ENCODE measurements around the gene GRM8.
"Not testable (repeated sequence)": the region's sequence is repeated elsewhere in the genome, so short reads cannot be mapped to it uniquely, and the experiment has no call there.

Gene GRM8

DNA sequence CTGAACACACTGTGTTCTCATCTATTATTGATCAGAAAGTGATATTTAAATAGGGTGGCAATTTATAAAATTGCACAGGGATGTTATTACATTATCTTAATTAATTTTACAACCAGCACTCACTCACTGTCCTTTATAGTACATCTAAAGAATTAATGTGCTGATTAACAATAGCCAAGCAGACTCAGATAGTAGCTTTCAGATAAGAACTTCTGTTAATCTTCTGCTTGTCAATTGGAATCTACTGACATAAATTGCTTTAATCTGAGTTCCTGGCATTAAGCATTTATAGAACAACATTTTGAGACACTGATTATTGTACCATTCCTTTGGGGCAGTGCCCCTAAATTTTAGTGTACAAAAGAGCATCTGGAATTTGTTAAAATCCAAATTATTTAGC is 408.9 kb downstream of the GRM8 start:
- DNase-seq (ENCODE audit: low read depth), result no peak
- Histone ChIP-seq H3K27me3 (replicated peaks; ENCODE audit: control insufficient read depth, insufficient read depth, low read length) (no peaks in the 10 kb centered on the region), H3K4me1 (ENCODE audit: control insufficient read depth, insufficient read depth, low read length) (no peaks in the 10 kb centered on the region), H3K4me3 (ENCODE audit: low read length) (no peak overlapping the region), H3K9ac (ENCODE audit: low read length) (no peak overlapping the region), H3K36me3 (ENCODE audit: control insufficient read depth, insufficient read depth, low read length, severe bottlenecking) (no peaks in the 10 kb centered on the region), H3K9me3 (ENCODE audit: control insufficient read depth, low read length) (no peaks in the 10 kb centered on the region)

DNA sequence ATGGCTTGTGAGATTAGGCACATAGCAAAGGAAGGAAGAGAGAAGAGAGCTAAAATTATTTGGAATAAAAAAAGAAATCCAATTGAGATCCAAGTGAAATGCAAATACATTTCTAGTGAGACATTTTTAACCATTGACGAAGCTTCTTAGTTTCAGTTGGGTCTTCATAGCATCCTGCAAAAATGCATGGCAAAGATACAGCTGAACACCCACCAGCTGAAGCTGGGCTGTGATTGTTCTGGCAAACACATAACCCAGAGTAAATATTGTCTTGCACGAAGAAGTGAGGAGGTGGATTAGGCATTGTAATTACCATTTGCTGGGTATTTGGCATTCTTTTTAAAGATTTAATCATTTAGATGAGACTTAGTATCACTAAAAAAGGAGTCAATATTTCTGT is 409.4 kb downstream of the GRM8 start:
- Histone ChIP-seq H3K4me3 (ENCODE audit: low read length) (no peak overlapping the region), H3K27me3 (replicated peaks; ENCODE audit: control insufficient read depth, insufficient read depth, low read length) (no peaks in the 10 kb centered on the region), H3K36me3 (ENCODE audit: control insufficient read depth, insufficient read depth, low read length, severe bottlenecking) (no peaks in the 10 kb centered on the region), H3K4me1 (ENCODE audit: control insufficient read depth, insufficient read depth, low read length) (no peaks in the 10 kb centered on the region), H3K9ac (ENCODE audit: low read length) (no peak overlapping the region), H3K9me3 (ENCODE audit: control insufficient read depth, low read length) (no peaks in the 10 kb centered on the region)
- DNase-seq (ENCODE audit: low read depth), result no peak

DNA sequence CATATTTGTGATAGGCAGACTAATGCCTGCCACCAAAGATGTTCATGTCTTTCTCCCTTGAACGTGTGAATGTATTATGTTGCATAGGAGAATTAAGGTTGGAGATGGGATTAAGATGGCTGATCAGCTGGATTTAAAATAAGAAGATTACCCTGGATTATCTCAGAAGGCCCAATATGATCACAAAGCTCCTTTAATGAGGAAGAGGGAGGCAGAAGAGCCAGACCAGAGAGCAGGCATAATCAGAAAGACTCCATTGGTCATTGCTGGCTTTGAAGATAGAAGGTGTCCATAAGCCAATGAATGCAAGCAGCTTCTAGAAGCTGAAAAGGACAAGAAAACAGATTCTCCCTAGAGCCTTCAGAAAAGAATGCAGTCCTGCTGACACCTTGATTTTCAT is 410.3 kb downstream of the GRM8 start:
- no peaks in the 10 kb centered on the region for H3K9me3 ChIP-seq (ENCODE audit: control insufficient read depth, low read length)
- H3K4me3 ChIP-seq (ENCODE audit: low read length), result no peak overlapping the region
- no peaks in the 10 kb centered on the region for H3K27me3 ChIP-seq (replicated peaks; ENCODE audit: control insufficient read depth, insufficient read depth, low read length)
- no peaks in the 10 kb centered on the region for H3K4me1 ChIP-seq (ENCODE audit: control insufficient read depth, insufficient read depth, low read length)
- H3K9ac ChIP-seq (ENCODE audit: low read length), result no peak overlapping the region
- no peaks in the 10 kb centered on the region for H3K36me3 ChIP-seq (ENCODE audit: control insufficient read depth, insufficient read depth, low read length, severe bottlenecking)
- DNase-seq (ENCODE audit: low read depth), result no peak

DNA sequence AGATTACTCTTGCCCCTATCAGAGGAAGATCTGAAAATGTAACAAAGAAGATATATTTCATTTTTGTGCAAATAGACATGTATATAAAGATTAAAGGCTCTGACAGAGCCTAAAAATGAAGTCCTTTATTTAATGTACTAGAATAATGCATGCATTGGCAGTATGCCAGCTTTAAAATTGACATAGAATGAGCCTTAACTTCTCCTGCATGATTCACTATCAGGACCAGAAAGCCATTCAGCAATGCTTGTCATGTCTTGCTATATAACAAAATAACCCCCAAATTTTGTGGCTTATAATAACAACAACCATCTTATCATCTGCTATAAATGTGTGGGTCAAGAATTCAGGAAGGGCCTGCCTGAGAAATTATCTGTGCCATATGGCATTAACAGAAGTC is 411.9 kb downstream of the GRM8 start:
- no peaks in the 10 kb centered on the region for H3K27me3 ChIP-seq (replicated peaks; ENCODE audit: control insufficient read depth, insufficient read depth, low read length)
- no peak for DNase-seq (ENCODE audit: low read depth)
- H3K4me1 ChIP-seq (ENCODE audit: control insufficient read depth, insufficient read depth, low read length), result no peaks in the 10 kb centered on the region
- H3K9ac ChIP-seq (ENCODE audit: low read length), result no peak overlapping the region
- H3K4me3 ChIP-seq (ENCODE audit: low read length), result no peak overlapping the region
- no peaks in the 10 kb centered on the region for H3K36me3 ChIP-seq (ENCODE audit: control insufficient read depth, insufficient read depth, low read length, severe bottlenecking)
- no peaks in the 10 kb centered on the region for H3K9me3 ChIP-seq (ENCODE audit: control insufficient read depth, low read length)

DNA sequence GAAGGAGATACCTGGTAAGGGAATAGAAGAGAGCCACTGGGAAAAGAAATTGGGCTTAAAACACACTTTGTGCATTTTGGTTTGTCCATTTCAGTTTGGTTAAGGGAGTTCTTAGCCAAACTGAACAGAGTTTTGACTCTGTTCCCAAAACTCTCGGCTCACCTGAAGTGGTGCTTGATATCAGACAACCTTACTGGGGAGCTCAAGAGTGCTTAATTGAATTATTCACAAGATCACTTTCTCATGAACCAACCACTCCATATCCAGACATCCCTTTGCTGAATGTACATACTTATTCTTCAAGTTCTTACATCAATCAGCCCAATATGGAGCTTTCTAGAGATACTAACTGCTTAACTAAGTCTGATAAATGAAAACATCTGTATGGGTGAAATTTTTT is 413.1 kb downstream of the GRM8 start:
- H3K9me3 ChIP-seq (ENCODE audit: control insufficient read depth, low read length), result no peaks in the 10 kb centered on the region
- DNase-seq (ENCODE audit: low read depth), result no peak
- H3K27me3 ChIP-seq (replicated peaks; ENCODE audit: control insufficient read depth, insufficient read depth, low read length), result no peaks in the 10 kb centered on the region
- H3K9ac ChIP-seq (ENCODE audit: low read length), result no peak overlapping the region
- no peaks in the 10 kb centered on the region for H3K4me1 ChIP-seq (ENCODE audit: control insufficient read depth, insufficient read depth, low read length)
- no peak overlapping the region for H3K4me3 ChIP-seq (ENCODE audit: low read length)
- no peaks in the 10 kb centered on the region for H3K36me3 ChIP-seq (ENCODE audit: control insufficient read depth, insufficient read depth, low read length, severe bottlenecking)

DNA sequence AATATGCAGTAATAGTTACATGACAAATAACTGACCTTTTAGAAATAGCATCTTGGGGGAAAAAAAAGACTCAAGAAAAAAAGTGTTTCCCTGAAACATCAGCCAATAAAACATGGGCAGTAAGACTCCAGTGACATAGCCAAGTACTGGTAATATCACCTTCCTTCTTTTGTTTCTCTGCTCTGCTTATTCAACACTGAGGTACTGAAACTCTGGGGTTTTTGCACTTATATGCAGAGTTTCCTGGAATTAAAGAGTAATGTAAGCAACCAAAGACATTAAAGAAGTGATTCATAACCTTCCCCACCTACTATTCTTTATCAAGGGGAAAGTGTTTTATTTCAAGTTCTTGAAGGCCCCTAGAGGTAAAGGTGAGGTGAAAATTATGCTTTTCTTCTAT is 414.5 kb downstream of the GRM8 start:
- Histone ChIP-seq H3K27me3 (replicated peaks; ENCODE audit: control insufficient read depth, insufficient read depth, low read length) (no peaks in the 10 kb centered on the region), H3K9me3 (ENCODE audit: control insufficient read depth, low read length) (no peaks in the 10 kb centered on the region), H3K9ac (ENCODE audit: low read length) (no peak overlapping the region), H3K4me1 (ENCODE audit: control insufficient read depth, insufficient read depth, low read length) (no peaks in the 10 kb centered on the region), H3K36me3 (ENCODE audit: control insufficient read depth, insufficient read depth, low read length, severe bottlenecking) (no peaks in the 10 kb centered on the region), H3K4me3 (ENCODE audit: low read length) (no peak overlapping the region)
- no peak for DNase-seq (ENCODE audit: low read depth)

DNA sequence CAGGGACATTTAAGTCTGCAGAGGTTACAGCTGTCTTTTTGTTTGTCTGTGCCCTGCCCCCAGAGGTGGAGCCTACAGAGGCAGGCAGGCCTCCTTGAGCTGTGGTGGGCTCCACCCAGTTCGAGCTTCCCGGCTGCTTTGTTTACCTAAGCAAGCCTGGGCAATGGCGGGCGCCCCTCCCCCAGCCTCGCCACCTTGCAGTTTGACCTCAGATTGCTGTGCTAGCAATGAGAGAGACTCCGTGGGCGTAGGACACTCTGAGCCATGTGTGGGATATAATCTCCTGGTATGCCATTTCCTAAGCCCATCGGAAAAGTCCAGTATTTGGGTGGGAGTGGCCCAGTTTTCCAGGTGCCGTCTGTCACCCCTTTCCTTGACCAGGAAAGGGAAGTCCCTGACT is 421.5 kb downstream of the GRM8 start:
- not testable (repeated sequence) for H3K9ac ChIP-seq (ENCODE audit: low read length); H3K4me3 ChIP-seq (ENCODE audit: low read length); H3K36me3 ChIP-seq (ENCODE audit: control insufficient read depth, insufficient read depth, low read length, severe bottlenecking); H3K27me3 ChIP-seq (replicated peaks; ENCODE audit: control insufficient read depth, insufficient read depth, low read length); H3K4me1 ChIP-seq (ENCODE audit: control insufficient read depth, insufficient read depth, low read length); DNase-seq (ENCODE audit: low read depth); H3K9me3 ChIP-seq (ENCODE audit: control insufficient read depth, low read length)

DNA sequence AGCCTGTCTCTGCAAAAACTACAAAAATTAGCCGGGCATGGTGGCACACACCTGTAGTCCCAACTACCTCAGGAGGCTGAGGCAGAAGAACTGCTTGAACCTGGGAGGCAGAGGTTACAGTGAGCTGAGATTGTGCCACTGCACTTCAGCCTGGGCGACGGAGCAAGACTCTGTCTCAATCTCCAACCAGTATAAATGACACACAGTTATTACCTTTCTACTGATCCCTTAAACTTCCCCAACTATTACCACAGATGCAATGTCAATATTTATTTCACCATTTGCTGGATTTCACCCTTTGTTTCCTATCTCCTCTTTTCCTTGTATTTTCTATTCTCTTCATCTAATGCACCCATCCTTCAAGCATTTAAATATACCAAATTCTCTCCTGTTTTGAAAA is 431.8 kb downstream of the GRM8 start:
- Histone ChIP-seq H3K27me3 (replicated peaks; ENCODE audit: control insufficient read depth, insufficient read depth, low read length) (no peaks in the 10 kb centered on the region), H3K4me1 (ENCODE audit: control insufficient read depth, insufficient read depth, low read length) (no peaks in the 10 kb centered on the region), H3K9ac (ENCODE audit: low read length) (no peak overlapping the region), H3K4me3 (ENCODE audit: low read length) (no peak overlapping the region), H3K36me3 (ENCODE audit: control insufficient read depth, insufficient read depth, low read length, severe bottlenecking) (no peaks in the 10 kb centered on the region), H3K9me3 (ENCODE audit: control insufficient read depth, low read length) (no peaks in the 10 kb centered on the region)
- no peak for DNase-seq (ENCODE audit: low read depth)

DNA sequence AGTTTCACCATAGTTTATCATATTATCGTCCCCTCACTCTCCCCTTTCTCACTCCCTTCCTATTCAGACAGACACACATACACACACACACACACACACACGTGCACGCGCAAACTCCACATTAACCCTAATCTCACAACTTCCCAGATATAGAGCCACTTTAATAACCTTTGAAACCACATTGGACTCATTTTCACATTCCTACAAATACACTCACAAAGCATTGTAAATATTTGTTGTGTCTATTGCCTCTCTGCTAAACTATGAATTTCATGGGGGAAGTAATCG is 433.6 kb downstream of the GRM8 start:
- DNase-seq (ENCODE audit: low read depth), result no peak
- H3K27me3 ChIP-seq (replicated peaks; ENCODE audit: control insufficient read depth, insufficient read depth, low read length), result no peaks in the 10 kb centered on the region
- H3K9me3 ChIP-seq (ENCODE audit: control insufficient read depth, low read length), result no peaks in the 10 kb centered on the region
- no peak overlapping the region for H3K9ac ChIP-seq (ENCODE audit: low read length)
- no peak overlapping the region for H3K4me3 ChIP-seq (ENCODE audit: low read length)
- H3K36me3 ChIP-seq (ENCODE audit: control insufficient read depth, insufficient read depth, low read length, severe bottlenecking), result no peaks in the 10 kb centered on the region
- H3K4me1 ChIP-seq (ENCODE audit: control insufficient read depth, insufficient read depth, low read length), result no peaks in the 10 kb centered on the region

DNA sequence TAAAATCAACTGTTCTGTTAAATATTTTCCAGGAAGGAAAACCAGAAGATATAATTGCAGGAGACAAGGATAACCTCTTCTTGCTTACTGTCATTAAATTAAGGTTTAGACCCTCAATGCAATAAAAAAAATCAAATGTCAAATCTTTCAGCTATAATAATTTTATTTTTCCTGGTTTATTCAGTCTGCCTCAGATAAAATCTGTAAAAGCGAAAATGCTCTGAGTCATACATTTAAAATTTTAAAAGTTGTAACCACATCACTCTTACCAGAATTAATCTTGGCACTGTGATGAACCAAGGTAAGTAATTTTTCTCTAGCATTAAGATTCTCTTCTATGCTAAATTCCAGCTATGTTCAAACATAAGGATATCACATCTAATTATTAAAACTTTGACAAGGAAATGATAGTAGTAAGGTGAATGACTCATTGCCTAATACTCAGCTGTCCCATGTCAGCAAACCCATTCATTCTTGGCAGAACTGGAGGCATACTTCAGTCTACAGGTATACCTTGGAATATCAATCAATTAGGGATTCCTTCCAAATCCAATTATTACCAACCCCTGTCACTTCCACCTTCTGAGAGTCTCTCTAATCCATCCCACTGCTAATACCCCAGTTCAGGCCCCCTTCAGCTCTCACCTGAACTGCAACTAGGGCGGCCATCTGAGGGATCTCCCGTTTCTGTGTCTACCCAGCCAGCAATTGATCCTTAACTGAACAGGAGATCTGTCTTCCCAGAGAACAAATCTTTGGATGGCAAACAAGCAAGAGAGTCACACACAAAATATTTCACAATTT is 434.1 kb downstream of the GRM8 start:
- DNase-seq (ENCODE audit: low read depth), result no peak
- Histone ChIP-seq H3K9ac (ENCODE audit: low read length) (no peak overlapping the region), H3K9me3 (ENCODE audit: control insufficient read depth, low read length) (no peaks in the 10 kb centered on the region), H3K27me3 (replicated peaks; ENCODE audit: control insufficient read depth, insufficient read depth, low read length) (no peaks in the 10 kb centered on the region), H3K4me3 (ENCODE audit: low read length) (no peak overlapping the region), H3K36me3 (ENCODE audit: control insufficient read depth, insufficient read depth, low read length, severe bottlenecking) (no peaks in the 10 kb centered on the region), H3K4me1 (ENCODE audit: control insufficient read depth, insufficient read depth, low read length) (no peaks in the 10 kb centered on the region)

DNA sequence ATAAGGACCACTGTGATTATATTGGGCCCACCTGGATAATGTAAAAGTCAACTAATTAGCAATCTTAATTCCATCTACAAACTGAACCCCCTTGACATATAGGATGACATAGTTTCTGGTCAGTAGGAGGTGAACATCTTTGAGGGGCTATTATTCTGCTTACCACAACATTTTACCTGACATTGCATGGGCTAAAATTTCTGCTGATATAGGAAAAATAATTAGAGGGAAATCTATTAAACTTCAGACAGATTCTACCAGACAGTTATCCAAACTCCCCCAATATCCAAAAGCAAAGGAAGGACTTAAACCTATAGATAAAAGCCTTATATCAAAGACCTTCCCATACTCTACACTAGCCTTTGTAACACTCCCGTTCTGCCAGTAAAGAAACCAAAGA is 443.6 kb downstream of the GRM8 start:
- no peaks in the 10 kb centered on the region for H3K27me3 ChIP-seq (replicated peaks; ENCODE audit: control insufficient read depth, insufficient read depth, low read length)
- H3K9ac ChIP-seq (ENCODE audit: low read length), result no peak overlapping the region
- H3K4me3 ChIP-seq (ENCODE audit: low read length), result no peak overlapping the region
- peaks cover 5% of the 10 kb centered on the region for H3K9me3 ChIP-seq (ENCODE audit: control insufficient read depth, low read length)
- no peak for DNase-seq (ENCODE audit: low read depth)
- H3K36me3 ChIP-seq (ENCODE audit: control insufficient read depth, insufficient read depth, low read length, severe bottlenecking), result no peaks in the 10 kb centered on the region
- no peaks in the 10 kb centered on the region for H3K4me1 ChIP-seq (ENCODE audit: control insufficient read depth, insufficient read depth, low read length)

DNA sequence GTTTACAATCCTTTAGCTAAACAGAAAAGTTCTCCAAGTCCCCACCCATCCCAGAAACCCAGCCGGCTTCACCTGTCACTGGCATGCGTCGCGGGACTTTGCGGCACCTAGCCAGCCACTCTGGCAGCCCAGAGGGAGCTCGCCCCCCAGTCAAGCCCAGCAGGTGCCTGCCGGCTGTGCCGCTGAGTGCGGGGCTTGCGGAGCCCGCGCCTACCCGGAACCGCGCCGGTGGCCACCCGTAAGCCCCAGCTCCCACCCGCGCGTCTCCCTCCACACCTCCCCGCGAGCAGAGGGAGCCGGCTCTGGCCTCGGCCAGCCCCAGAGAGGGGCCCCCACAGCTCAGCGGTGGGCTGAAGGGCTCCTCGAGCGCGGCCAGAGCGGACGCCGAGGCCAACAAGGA is 446.1 kb downstream of the GRM8 start:
- no peak overlapping the region for H3K4me3 ChIP-seq (ENCODE audit: low read length)
- DNase-seq (ENCODE audit: low read depth), result no peak
- H3K36me3 ChIP-seq (ENCODE audit: control insufficient read depth, insufficient read depth, low read length, severe bottlenecking), result no peaks in the 10 kb centered on the region
- peaks cover 5% of the 10 kb centered on the region for H3K27me3 ChIP-seq (replicated peaks; ENCODE audit: control insufficient read depth, insufficient read depth, low read length)
- no peak overlapping the region for H3K9ac ChIP-seq (ENCODE audit: low read length)
- H3K4me1 ChIP-seq (ENCODE audit: control insufficient read depth, insufficient read depth, low read length), result no peaks in the 10 kb centered on the region
- H3K9me3 ChIP-seq (ENCODE audit: control insufficient read depth, low read length), result peaks cover 5% of the 10 kb centered on the region
